ENCODE measurements around the gene GPX7.

GRCh38 chr1:52558941-52559340, 43.2 kb upstream of the GPX7 start:
- TF ChIP-seq CTCF (IDR thresholded peaks at IDR 0.05): no peak
- no peak for TF ChIP-seq POLR2A (IDR thresholded peaks at IDR 0.05)
- no peak for TF ChIP-seq EP300 (IDR thresholded peaks at IDR 0.05)
- TF ChIP-seq POLR2AphosphoS5 (IDR thresholded peaks at IDR 0.05): no peak
